GM23338 (cell line): ENCODE measurements around the gene ZBTB42. TPM values are rescaled to one million over a fixed set of nuclear protein-coding genes. Genes with fewer than 3 reads are reported as not detected.

ENCODE experiments used
- polyA plus RNA-seq: library from polyadenylated mRNA; unstranded; fragments of >200 nt; fragmentation: Nextera tagmentation; extraction: Ambion mirVana; gene quantifications from 2 replicates; pipeline ENCODE4 v1.2.1, GENCODE V29; 2016
- total RNA-seq: library from RNA; depleted of rRNA; stranded (reverse); fragments of >200 nt; shearing (Covaris generic); gene quantifications from 2 replicates; pipeline ENCODE4 v1.2.3, GENCODE V29; 2014; rRNA removed

Gene ZBTB42
- total and polyA plus RNA-seq, 2 experiments from 2014 or later, result 0.70 to 4.4 TPM

Other genes starting within 250 kb of the ZBTB42 start
- gene C14orf180, start 221.3 kb upstream of the ZBTB42 start, total RNA-seq, result not detected in 2 replicates
- gene C14orf180, start 221.3 kb upstream of the ZBTB42 start, polyA plus RNA-seq, result not detected in 2 replicates
- gene TMEM179, start 196.3 kb upstream of the ZBTB42 start, total RNA-seq, result 4.8 and 5.0 TPM in 2 replicates
- gene TMEM179, start 196.3 kb upstream of the ZBTB42 start, polyA plus RNA-seq, result 1.0 and 2.2 TPM in 2 replicates
- 52.4 and 75.5 TPM in 2 replicates for gene INF2, start 111.5 kb upstream of the ZBTB42 start, total RNA-seq
- 36.7 and 37.2 TPM in 2 replicates for gene INF2, start 111.5 kb upstream of the ZBTB42 start, polyA plus RNA-seq
- 4.3 and 11.6 TPM in 2 replicates for gene ADSS1, start 76.9 kb upstream of the ZBTB42 start, total RNA-seq
- gene ADSS1, start 76.9 kb upstream of the ZBTB42 start, polyA plus RNA-seq, result 9.5 and 12.4 TPM in 2 replicates
- 381 and 392 TPM in 2 replicates for gene SIVA1, start 48.0 kb upstream of the ZBTB42 start, total RNA-seq
- 215 and 225 TPM in 2 replicates for gene SIVA1, start 48.0 kb upstream of the ZBTB42 start, polyA plus RNA-seq
- 74.3 and 78.7 TPM in 2 replicates for gene AKT1, start 5.4 kb upstream of the ZBTB42 start, total RNA-seq
- gene AKT1, start 5.4 kb upstream of the ZBTB42 start, polyA plus RNA-seq, result 19.2 and 23.7 TPM in 2 replicates
- 31.3 and 37.1 TPM in 2 replicates for gene CEP170B, start 64.2 kb downstream of the ZBTB42 start, total RNA-seq
- gene CEP170B, start 64.2 kb downstream of the ZBTB42 start, polyA plus RNA-seq, result 4.6 and 5.3 TPM in 2 replicates
- 0.08 TPM in 1 of 2 replicates, not detected in the other for gene PLD4, start 123.8 kb downstream of the ZBTB42 start, total RNA-seq
- gene PLD4, start 123.8 kb downstream of the ZBTB42 start, polyA plus RNA-seq, result 0.21 TPM in 1 of 2 replicates, not detected in the other
- 2.6 TPM in 2 replicates for gene AHNAK2, start 177.3 kb downstream of the ZBTB42 start, total RNA-seq
- 1.1 and 1.6 TPM in 2 replicates for gene AHNAK2, start 177.3 kb downstream of the ZBTB42 start, polyA plus RNA-seq
- 1.8 and 4.9 TPM in 2 replicates for gene CLBA1, start 184.7 kb downstream of the ZBTB42 start, total RNA-seq
- 1.6 and 1.7 TPM in 2 replicates for gene CLBA1, start 184.7 kb downstream of the ZBTB42 start, polyA plus RNA-seq
- gene CDCA4, start 220.0 kb downstream of the ZBTB42 start, total RNA-seq, result 62.4 and 70.7 TPM in 2 replicates
- 32.6 and 37.1 TPM in 2 replicates for gene CDCA4, start 220.0 kb downstream of the ZBTB42 start, polyA plus RNA-seq